Fibroblast of the aortic adventitia (primary cell): ENCODE results near the gene SLC4A4. TPM values are rescaled to one million over a fixed set of nuclear protein-coding genes. Genes with fewer than 3 reads are reported as not detected.
A peak's percentile ranks its signal among the peaks of the same experiment; 100 is the strongest.

Experiments used
- DNase-seq: peaks from one replicate; pipeline ENCODE4 v3.0.0-alpha.2; 2010; ENCODE audit warnings: low read depth
- H3K4me3 ChIP-seq: 2 replicates; pipeline ENCODE4 v1.5.1; 2011; ENCODE audit warnings: low read depth, mild to moderate bottlenecking, control low read depth, low read length, moderate library complexity
- CTCF ChIP-seq: IDR thresholded peaks from 2 replicates; pipeline ENCODE4 v1.5.1; 2011; ENCODE audit warnings: mild to moderate bottlenecking, low read length, control low read depth, inconsistent platforms; ENCODE audit not compliant: insufficient read depth
- total RNA-seq: library from RNA; depleted of rRNA; stranded (reverse); fragments of >200 nt; gene quantifications from 2 replicates; pipeline ENCODE4 v1.2.3, GENCODE V29; 2012; ENCODE audit warnings: low replicate concordance

The SLC4A4 gene
- total RNA-seq, 1 donor, result 2.1 TPM

DNA sequence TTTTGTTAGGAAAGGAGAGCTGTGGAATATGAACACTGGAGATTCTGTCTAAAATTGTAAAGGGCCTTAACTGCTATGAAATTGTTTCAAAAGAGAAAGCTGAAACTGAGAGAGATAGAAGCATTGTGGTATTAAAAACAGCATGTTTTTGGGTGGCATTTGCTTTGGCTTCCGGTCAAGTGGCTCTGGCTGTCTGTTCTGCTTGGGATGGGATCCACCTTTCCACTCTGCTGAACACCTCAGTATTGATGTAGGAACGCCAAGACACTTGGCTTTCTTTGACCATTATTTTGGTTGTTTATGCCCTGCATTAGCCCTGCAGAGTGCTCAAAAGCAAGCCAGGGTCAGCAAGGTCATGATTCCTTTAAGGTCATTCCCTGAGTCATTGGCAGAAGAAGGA, 199.7 kb downstream of the SLC4A4 start:
- no peak overlapping the region for H3K4me3 ChIP-seq
- no peak for DNase-seq
- no peak for TF ChIP-seq CTCF

DNA sequence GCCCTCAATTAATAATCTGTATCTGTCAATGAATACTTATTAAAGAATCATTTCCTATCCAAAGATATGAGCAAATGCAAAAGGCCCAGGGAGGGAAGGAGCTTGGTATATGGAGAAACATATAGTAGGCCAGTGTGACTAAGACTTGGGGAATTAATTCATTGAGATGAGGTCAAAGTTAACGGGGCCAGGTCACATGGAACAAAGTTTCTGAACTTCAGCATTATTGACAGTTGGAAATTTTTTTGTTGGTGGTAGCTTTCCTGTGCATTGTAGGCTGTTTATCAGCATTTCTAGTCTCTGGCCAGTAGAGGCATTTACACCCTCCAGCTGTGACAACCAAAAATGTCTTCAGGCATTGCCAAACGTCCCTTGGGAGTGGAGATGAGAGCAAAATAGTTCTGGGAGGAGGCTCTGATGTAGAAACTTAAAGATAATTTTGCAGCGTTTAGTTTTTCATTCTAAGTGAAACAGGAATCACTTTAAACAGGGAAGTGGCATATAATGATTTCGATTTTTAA, 202.0 kb downstream of the SLC4A4 start:
- TF ChIP-seq CTCF, result no peak
- peak; percentile 16 for DNase-seq
- no peak overlapping the region for H3K4me3 ChIP-seq

- TF ChIP-seq CTCF, result no peak
- DNase-seq, result no peak
- H3K4me3 ChIP-seq, result no peak overlapping the region
These were observed 202.7 kb downstream of the SLC4A4 start for GRCh38 chr4:71541541-71541940.

DNA sequence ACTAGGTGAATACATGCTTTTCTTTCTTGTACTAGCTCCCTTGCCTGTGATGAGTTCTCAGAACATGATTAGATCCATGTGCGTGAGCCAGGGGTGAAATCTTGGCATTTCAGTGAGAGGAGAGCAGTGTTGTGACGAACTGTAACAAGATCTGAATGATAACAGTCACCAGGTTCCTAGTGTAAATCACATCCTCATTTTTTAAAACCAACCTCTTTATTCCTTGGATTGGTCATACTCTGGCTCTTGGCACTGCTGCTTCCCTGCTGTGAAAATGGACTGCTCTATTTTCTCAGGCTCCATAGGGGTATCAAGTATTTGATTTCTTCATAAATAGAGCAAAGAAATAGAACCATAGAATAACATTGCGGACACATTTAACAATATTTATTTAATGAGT, 206.3 kb downstream of the SLC4A4 start:
- peak; percentile 40 for DNase-seq
- no peak for TF ChIP-seq CTCF
- no peak overlapping the region for H3K4me3 ChIP-seq

- DNase-seq, result peak; percentile 27
- TF ChIP-seq CTCF, result no peak
- H3K4me3 ChIP-seq, result no peak overlapping the region
These were observed 210.8 kb downstream of the SLC4A4 start for GRCh38 chr4:71549516-71550160.

DNA sequence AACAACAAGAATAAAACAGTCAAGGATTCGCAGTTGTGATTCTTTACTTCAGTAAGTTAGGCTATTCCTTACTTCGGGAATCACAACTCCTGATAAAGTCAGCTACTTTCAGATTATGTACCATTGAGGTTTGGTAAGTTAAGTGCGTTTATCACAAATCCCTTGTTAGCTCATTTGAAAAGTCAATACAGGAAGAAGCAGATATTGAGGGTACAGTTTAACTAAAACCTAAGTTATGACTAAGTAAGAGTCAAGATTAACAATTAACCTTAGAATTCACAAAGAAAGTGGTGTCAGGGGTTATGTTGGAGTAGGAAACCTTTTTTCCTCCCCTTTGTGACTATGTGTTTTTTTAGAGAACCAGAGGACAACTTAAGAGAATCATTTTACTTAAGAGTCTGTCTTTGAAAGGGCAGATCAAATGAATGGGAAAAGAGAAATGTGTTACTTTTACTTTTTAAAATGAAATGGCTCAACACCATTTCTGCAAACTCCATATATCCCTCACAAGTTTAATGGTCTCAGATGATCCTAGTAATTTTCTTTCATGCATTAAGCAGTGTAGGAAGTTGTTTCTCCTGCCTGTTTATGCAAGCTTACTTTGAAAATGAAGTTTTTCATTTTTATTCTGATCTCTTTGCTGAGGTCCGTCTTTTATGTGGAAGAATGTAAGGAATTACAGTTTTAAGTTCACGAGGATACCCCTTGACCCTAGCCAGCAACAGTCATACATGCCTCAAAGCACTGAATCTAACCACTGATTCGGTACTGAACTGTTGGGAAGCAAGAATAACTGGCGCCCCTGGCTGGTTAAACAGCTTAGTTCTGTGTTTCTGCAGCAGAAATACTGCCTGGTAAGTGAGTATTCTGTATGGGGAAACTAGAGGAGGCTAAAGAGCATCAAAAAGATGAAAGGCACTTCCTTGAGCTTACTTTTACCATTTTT, 211.7 kb downstream of the SLC4A4 start:
- TF ChIP-seq CTCF, result no peak
- DNase-seq, result peak; percentile 33
- H3K4me3 ChIP-seq, result no peak overlapping the region
